Fibroblast of lung (primary cell): ENCODE measurements around the gene CENPP.

Experiments
- CTCF ChIP-seq, 2 donors: IDR thresholded peaks in 1 of 2; conservative IDR thresholded peaks in 1 of 2; 1 replicate in 1 of 2; 2 replicates in 1 of 2; pipeline ENCODE4 v1.5.1; 2011 to 2012; ENCODE audit warnings: low read length in 2 of 2, control low read depth in 1 of 2, inconsistent platforms in 1 of 2, low read depth in 1 of 2, mild to moderate bottlenecking in 1 of 2
- EZH2 ChIP-seq: IDR thresholded peaks from 2 replicates; pipeline ENCODE4 v1.5.1; 2012; ENCODE audit warnings: low read length, control low read depth, mild to moderate bottlenecking; ENCODE audit errors: missing control alignments

- no peak for TF ChIP-seq CTCF (conservative IDR thresholded peaks at IDR 0.05 in 1 of 2, IDR thresholded peaks at IDR 0.05 in 1 of 2; ENCODE audit: low read depth in 1 of 2, low read length in 2 of 2)
- TF ChIP-seq EZH2 = no peak
Observed at GRCh38 chr9:92444841-92445240, 119.1 kb downstream of the CENPP start.
